GM12874 (cell line): ENCODE data around the gene NFATC2.

Experiments used
- CTCF ChIP-seq: IDR thresholded peaks from 2 replicates; pipeline ENCODE4 v1.5.1; 2011; ENCODE audit warnings: low read depth, mild to moderate bottlenecking, control low read depth, low read length, moderate library complexity; ENCODE audit not compliant: insufficient read depth

Gene NFATC2

GRCh38 chr20:51469046-51469445 is 73.5 kb downstream of the NFATC2 start:
- TF ChIP-seq CTCF, result no peak

DNA sequence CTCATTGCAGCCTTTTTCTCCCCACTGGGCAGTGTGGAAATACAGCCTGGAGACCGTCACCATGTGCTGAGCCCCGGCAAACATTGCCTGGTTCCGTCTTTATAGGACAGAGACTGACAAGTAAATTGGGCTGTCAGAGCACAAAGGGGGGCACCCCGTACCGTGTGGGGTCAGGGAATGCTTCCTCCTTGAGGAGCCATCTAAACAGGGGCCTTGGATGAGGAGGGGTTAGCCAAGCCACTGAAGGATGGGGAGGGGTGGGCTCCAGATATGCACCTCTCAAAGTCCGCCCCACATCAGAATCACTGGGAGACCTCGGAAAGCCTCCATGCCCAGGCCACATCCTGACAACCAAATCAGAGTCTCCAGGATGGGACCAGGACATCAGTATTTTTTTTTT is 73.9 kb downstream of the NFATC2 start:
- TF ChIP-seq CTCF, result no peak

GRCh38 chr20:51467956-51468626 is 74.4 kb downstream of the NFATC2 start:
- no peak for TF ChIP-seq CTCF

DNA sequence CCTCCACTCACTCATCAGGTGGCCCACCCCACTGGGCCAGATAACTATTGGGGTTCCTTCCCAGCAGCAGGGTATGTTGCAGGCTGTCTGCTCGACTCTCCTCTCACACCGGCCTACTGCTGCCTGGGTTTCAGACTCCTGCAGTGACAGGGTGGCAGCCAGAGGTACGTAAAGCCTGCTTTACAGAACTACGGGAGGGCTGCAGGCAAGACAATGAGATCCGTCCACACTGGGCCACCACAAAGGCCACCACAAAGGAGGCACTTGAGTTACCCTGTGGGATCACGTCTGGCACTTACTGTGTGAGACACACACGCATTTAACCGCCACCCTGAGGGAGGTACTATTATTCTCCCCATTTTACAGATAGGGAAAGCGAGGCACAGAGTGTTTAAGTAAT is 78.5 kb downstream of the NFATC2 start:
- no peak for TF ChIP-seq CTCF

DNA sequence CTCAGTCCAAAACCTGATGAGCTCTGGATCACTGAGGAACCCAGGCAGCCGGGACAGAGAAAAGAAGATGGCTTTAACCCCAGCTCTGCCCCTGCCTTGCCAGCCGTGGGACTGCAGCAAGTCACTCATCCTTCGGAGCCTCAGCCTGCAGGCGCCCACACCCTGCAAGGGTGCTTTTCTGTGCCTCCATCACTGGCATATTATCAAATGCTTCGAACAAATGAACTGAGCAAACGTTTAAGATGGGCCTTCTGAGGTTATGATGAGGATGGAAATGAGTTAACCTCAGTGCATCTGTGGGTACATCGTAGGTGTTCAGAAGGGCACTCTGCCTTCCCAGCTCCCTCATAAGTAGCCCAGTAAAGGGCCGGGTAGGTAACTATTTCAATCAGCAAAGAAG is 79.0 kb downstream of the NFATC2 start:
- TF ChIP-seq CTCF, result no peak

- no peak for TF ChIP-seq CTCF
Measured at GRCh38 chr20:51462566-51463276, 79.8 kb downstream of the NFATC2 start.

DNA sequence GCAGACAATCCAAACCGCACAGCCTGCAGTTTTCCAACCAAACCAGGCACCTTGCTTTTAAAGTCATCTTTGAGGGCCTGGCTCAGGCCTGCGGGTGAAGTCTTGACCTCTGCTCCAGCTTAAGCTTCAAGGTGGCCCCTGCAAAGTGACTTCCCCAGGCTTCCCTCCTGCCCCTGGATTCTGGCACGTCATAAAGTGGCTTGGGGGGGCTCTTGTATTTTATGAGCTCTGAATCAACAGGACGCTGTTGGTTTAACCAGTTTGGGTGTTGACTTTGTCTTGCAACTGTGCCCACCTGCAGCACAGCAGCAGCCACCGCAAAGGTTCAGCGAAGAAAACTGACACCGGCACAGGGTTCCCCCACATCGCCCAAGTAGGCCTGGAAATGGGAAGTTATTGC is 81.2 kb downstream of the NFATC2 start:
- TF ChIP-seq CTCF, result no peak
